Measurements from ENCODE around the gene ZNF384. TPM values are rescaled to one million over a fixed set of nuclear protein-coding genes. Genes with fewer than 3 reads are reported as not detected.

Gene ZNF384
- total RNA-seq, 1 experiment from 2014 or later = 63.8 TPM

DNA sequence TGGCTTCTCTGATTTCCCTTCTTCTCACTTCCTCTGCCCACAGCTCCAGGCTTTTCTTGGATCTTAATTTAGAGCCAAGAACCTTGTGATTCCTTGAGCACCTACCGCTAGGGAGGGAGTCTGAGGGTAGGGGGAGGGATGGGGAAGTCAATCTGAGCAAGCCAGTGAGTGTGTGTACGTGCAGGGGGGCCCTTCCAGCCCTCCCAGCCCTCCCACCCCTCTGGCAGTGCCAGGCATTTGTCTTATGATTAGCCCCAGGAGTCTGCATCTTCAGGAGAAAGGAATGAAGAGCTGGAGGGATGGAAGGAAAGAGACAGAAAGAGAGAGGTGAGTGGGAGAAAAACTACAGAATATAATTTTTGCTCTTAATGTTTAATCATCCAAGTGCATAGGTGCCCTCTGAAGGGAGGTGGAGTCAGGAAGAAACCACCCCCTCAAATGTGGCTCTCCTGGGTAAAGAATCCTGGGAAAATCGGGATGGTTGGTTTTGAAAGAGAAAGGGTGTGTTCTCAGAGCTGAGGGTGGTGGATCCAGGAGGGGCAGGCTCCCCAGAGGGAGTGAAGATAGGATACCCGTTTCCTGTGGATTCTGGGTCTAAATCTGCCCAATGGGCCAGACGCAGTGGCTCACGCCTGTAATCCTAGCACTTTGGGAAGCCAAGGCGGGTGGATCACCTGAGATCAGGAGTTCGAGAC, 9.3 kb upstream of the ZNF384 start:
- DNase-seq (ENCODE audit: low spot score) = no peak
- Mint-ChIP-seq H3K4me3 (peak overlapping the region; percentile 83), H3K4me1 (peaks cover 28% of the 10 kb centered on the region), H3K36me3 (no peaks in the 10 kb centered on the region), H3K9me3 (no peaks in the 10 kb centered on the region), H3K27me3 (ENCODE audit: low read depth) (peaks cover 50% of the 10 kb centered on the region), H3K27ac (no peak overlapping the region; the same call in 1 of the 2 replicates)
- no peak for ATAC-seq
- CTCF ChIA-PET = interaction anchor here (0.5 to 3.1 kb wide), 17 partner anchors 9 to 128 kb away, joined by 3 to 49 read pairs (median 4); partner anchors contain the start of genes CD4, COPS7A, GPR162 and LPAR5
- POLR2A ChIA-PET = interaction anchor here (1.0 to 1.7 kb wide), 2 partner anchors 9 kb away, joined by 4 to 7 read pairs; partner anchors contain the start of gene ZNF384
- TF ChIP-seq PRRX2 (CRISPR knock-in tag; IDR thresholded peaks at IDR 0.05) (no peak), NR2C2 (CRISPR knock-in tag; IDR thresholded peaks at IDR 0.05) (no peak), FOXK1 (CRISPR knock-in tag; IDR thresholded peaks at IDR 0.05) (no peak), OVOL2 (CRISPR knock-in tag; IDR thresholded peaks at IDR 0.05; ENCODE audit: borderline replicate concordance) (no peak), ATF2 (CRISPR knock-in tag; IDR thresholded peaks at IDR 0.05; ENCODE audit: borderline replicate concordance, low read depth) (no peak), PREB (CRISPR knock-in tag; IDR thresholded peaks at IDR 0.05; ENCODE audit: borderline replicate concordance) (no peak), ZNF671 (CRISPR knock-in tag; IDR thresholded peaks at IDR 0.05) (no peak)
- TF ChIP-seq, protein P1, sequence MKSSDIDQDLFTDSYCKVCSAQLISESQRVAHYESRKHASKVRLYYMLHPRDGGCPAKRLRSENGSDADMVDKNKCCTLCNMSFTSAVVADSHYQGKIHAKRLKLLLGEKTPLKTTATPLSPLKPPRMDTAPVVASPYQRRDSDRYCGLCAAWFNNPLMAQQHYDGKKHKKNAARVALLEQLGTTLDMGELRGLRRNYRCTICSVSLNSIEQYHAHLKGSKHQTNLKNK (CRISPR knock-in tag; IDR thresholded peaks at IDR 0.05) = no peak
- TF ChIP-seq, protein P2, sequence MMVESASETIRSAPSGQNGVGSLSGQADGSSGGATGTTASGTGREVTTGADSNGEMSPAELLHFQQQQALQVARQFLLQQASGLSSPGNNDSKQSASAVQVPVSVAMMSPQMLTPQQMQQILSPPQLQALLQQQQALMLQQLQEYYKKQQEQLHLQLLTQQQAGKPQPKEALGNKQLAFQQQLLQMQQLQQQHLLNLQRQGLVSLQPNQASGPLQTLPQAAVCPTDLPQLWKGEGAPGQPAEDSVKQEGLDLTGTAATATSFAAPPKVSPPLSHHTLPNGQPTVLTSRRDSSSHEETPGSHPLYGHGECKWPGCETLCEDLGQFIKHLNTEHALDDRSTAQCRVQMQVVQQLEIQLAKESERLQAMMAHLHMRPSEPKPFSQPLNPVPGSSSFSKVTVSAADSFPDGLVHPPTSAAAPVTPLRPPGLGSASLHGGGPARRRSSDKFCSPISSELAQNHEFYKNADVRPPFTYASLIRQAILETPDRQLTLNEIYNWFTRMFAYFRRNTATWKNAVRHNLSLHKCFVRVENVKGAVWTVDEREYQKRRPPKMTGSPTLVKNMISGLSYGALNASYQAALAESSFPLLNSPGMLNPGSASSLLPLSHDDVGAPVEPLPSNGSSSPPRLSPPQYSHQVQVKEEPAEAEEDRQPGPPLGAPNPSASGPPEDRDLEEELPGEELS (CRISPR knock-in tag; IDR thresholded peaks at IDR 0.05) = no peak

DNA sequence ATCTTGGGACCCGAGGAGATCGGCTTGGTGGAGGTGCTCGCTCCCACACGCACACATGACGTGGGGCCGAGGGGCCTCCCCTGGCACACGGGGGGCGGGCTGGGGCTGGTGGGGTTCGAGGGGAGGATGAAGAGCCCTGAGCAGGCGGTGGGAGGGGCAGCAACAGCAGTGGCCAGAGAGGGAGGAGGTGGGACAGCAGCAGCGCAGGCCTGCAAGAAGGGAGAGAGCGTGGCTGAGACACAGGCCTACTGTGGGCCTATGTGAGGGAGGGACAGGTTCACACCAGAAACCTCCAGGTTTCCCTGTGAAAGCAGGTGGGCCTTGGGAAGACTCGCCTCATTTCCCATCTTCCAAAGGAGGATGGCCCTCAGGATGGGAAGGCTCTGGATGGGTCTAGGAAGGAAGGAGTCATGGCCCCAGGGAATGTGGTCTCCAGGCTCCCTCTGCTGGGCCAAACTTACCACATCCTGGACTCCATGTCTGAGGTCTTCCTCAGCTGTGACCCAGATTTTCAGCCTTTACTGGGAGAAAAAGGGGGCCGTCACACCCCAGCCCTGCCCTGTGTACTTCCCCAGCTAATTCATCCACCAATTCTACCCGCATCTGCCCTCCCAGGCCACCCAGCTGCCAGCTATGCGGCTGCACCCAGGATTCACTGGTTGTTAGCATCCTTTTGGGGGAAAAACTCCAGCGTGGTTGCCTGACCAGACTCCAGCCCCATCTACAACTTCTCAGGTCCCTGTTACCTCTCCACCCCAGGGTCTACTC, 8.6 kb upstream of the ZNF384 start:
- H3K27me3 Mint-ChIP-seq (ENCODE audit: low read depth) = peaks cover 43% of the 10 kb centered on the region
- H3K4me3 Mint-ChIP-seq = peak overlapping the region; percentile 29; the same call in 1 of the 2 replicates
- CTCF ChIA-PET = interaction anchor here (0.5 to 3.1 kb wide), 16 partner anchors 9 to 127 kb away, joined by 3 to 49 read pairs (median 5); partner anchors contain the start of genes COPS7A, GPR162, LPAR5 and ZNF384
- peak; percentile 78 for ATAC-seq
- POLR2A ChIA-PET = interaction anchor here (1.0 kb wide), 1 partner anchor 8 kb away, joined by 4 read pairs; the partner anchor contains the start of gene ZNF384
- no peak overlapping the region; the same call in 1 of the 2 replicates for H3K27ac Mint-ChIP-seq
- H3K4me1 Mint-ChIP-seq = peaks cover 25% of the 10 kb centered on the region
- peak; percentile 71 for DNase-seq (ENCODE audit: low spot score)
- H3K36me3 Mint-ChIP-seq = no peaks in the 10 kb centered on the region
- TF ChIP-seq, protein P3, sequence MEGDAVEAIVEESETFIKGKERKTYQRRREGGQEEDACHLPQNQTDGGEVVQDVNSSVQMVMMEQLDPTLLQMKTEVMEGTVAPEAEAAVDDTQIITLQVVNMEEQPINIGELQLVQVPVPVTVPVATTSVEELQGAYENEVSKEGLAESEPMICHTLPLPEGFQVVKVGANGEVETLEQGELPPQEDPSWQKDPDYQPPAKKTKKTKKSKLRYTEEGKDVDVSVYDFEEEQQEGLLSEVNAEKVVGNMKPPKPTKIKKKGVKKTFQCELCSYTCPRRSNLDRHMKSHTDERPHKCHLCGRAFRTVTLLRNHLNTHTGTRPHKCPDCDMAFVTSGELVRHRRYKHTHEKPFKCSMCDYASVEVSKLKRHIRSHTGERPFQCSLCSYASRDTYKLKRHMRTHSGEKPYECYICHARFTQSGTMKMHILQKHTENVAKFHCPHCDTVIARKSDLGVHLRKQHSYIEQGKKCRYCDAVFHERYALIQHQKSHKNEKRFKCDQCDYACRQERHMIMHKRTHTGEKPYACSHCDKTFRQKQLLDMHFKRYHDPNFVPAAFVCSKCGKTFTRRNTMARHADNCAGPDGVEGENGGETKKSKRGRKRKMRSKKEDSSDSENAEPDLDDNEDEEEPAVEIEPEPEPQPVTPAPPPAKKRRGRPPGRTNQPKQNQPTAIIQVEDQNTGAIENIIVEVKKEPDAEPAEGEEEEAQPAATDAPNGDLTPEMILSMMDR (IDR thresholded peaks at IDR 0.05) = peak; percentile 36; the same call in 1 of the 2 replicates
- no peak for TF ChIP-seq E2F5 (CRISPR knock-in tag; IDR thresholded peaks at IDR 0.05)
- TF ChIP-seq NR3C1 (CRISPR knock-in tag; conservative IDR thresholded peaks at IDR 0.05; ENCODE audit: low read depth) = no peak
- TF ChIP-seq NR1H2 (CRISPR knock-in tag; IDR thresholded peaks at IDR 0.05) = no peak
- TF ChIP-seq, protein P4, sequence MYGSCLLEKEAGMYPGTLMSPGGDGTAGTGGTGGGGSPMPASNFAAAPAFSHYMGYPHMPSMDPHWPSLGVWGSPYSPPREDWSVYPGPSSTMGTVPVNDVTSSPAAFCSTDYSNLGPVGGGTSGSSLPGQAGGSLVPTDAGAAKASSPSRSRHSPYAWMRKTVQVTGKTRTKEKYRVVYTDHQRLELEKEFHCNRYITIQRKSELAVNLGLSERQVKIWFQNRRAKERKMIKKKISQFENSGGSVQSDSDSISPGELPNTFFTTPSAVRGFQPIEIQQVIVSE (CRISPR knock-in tag; IDR thresholded peaks at IDR 0.05; ENCODE audit: borderline replicate concordance) = no peak
- H3K9me3 Mint-ChIP-seq = no peaks in the 10 kb centered on the region
